Erythroblast (primary cell): ENCODE results near the gene TNFAIP6.
"Not testable (repeated sequence)": the region's sequence is repeated elsewhere in the genome, so short reads cannot be mapped to it uniquely, and the experiment has no call there.

Experiments
- GATA1 ChIP-seq: IDR thresholded peaks from 2 replicates; pipeline ENCODE4 v1.6.1; 2011; ENCODE audit warnings: low read depth, mild to moderate bottlenecking, control low read depth, low read length, moderate library complexity
- POLR2A ChIP-seq: IDR thresholded peaks from 2 replicates; pipeline ENCODE4 v1.6.1; 2011; ENCODE audit warnings: mild to moderate bottlenecking, low read length

- not testable (repeated sequence) for TF ChIP-seq POLR2A, GATA1
These were observed 45.0 kb upstream of the TNFAIP6 start for GRCh38 chr2:151312440-151312839.
